Neural cell (in vitro differentiated cells): ENCODE measurements around the gene RGS18.

Experiments used
- EP300 ChIP-seq: fragments of 450-650 bp; conservative IDR thresholded peaks from 2 replicates; pipeline ENCODE4 v1.6.1; 2014; ENCODE audit warnings: antibody characterized with exemption, mild to moderate bottlenecking, moderate library complexity; ENCODE audit not compliant: poor library complexity, severe bottlenecking
- EZH2 ChIP-seq: fragments of 200-600, 300-800 bp; shearing (Covaris generic), sonication (generic); IDR thresholded peaks from 2 replicates; pipeline ENCODE4 v1.6.1; 2014; ENCODE audit warnings: antibody characterized with exemption, low read length, borderline replicate concordance, mild to moderate bottlenecking; ENCODE audit not compliant: insufficient read depth, poor library complexity, severe bottlenecking
- MXI1 ChIP-seq: fragments of 450-650 bp; conservative IDR thresholded peaks from 2 replicates; pipeline ENCODE4 v1.6.1; 2014; ENCODE audit warnings: antibody characterized with exemption, mild to moderate bottlenecking; ENCODE audit not compliant: poor library complexity, severe bottlenecking
- POLR2AphosphoS5 ChIP-seq: IDR thresholded peaks from 2 replicates; pipeline ENCODE4 v1.6.1; 2012
- RAD21 ChIP-seq: fragments of 450-650 bp; conservative IDR thresholded peaks from 2 replicates; pipeline ENCODE4 v1.6.1; 2014; ENCODE audit warnings: antibody characterized with exemption, mild to moderate bottlenecking, moderate library complexity
- SMC3 ChIP-seq: fragments of 450-650 bp; conservative IDR thresholded peaks from 2 replicates; pipeline ENCODE4 v1.6.1; 2014; ENCODE audit warnings: antibody characterized with exemption, mild to moderate bottlenecking, moderate library complexity; ENCODE audit not compliant: poor library complexity
- TAF1 ChIP-seq: IDR thresholded peaks from 2 replicates; pipeline ENCODE4 v1.6.1; 2012; ENCODE audit warnings: low read depth
- TF ChIP-seq, protein P1 (sequence below): fragments of 450-650 bp; IDR thresholded peaks from 2 replicates; pipeline ENCODE4 v1.5.1; 2014; ENCODE audit warnings: antibody characterized with exemption, mild to moderate bottlenecking, moderate library complexity; ENCODE audit not compliant: poor library complexity, severe bottlenecking

DNA sequence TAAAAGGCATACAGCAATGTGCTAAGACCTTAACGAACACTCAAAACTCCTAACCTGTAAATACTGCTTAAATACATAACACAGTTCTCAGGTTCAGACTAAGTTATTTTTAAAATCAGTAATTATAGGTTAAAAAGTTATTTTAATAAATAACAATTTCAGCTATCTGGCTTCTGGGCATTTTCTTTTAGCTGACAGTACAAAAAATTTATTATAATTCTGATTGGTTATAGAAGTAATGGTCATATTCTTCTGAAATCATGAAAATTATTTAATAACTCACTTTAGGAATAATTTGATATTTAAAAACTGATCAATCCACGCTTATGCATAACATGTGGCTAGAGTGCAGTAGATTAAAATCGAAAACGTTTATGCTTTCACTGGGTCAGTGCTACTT is 10.7 kb downstream of the RGS18 start:
- TF ChIP-seq, protein P1, sequence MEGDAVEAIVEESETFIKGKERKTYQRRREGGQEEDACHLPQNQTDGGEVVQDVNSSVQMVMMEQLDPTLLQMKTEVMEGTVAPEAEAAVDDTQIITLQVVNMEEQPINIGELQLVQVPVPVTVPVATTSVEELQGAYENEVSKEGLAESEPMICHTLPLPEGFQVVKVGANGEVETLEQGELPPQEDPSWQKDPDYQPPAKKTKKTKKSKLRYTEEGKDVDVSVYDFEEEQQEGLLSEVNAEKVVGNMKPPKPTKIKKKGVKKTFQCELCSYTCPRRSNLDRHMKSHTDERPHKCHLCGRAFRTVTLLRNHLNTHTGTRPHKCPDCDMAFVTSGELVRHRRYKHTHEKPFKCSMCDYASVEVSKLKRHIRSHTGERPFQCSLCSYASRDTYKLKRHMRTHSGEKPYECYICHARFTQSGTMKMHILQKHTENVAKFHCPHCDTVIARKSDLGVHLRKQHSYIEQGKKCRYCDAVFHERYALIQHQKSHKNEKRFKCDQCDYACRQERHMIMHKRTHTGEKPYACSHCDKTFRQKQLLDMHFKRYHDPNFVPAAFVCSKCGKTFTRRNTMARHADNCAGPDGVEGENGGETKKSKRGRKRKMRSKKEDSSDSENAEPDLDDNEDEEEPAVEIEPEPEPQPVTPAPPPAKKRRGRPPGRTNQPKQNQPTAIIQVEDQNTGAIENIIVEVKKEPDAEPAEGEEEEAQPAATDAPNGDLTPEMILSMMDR, result no peak
- TF ChIP-seq SMC3, result no peak
- no peak for TF ChIP-seq EZH2
- no peak for TF ChIP-seq EP300
- no peak for TF ChIP-seq TAF1
- no peak for TF ChIP-seq MXI1
- no peak for TF ChIP-seq POLR2AphosphoS5
- TF ChIP-seq RAD21, result no peak
